GM12891 (cell line): ENCODE measurements around the gene BDH2.

Source experiments
- POLR2A ChIP-seq: IDR thresholded peaks from 2 replicates; pipeline ENCODE4 v1.6.1; 2011; ENCODE audit warnings: low read depth, low read length, control low read depth
- POU2F2 ChIP-seq: IDR thresholded peaks from 2 replicates; pipeline ENCODE4 v1.6.1; 2011; ENCODE audit warnings: low read depth, mild to moderate bottlenecking, control low read depth, low read length, moderate library complexity
- TAF1 ChIP-seq: IDR thresholded peaks from 2 replicates; pipeline ENCODE4 v1.6.1; 2011; ENCODE audit warnings: low read depth, low read length, control low read depth

DNA sequence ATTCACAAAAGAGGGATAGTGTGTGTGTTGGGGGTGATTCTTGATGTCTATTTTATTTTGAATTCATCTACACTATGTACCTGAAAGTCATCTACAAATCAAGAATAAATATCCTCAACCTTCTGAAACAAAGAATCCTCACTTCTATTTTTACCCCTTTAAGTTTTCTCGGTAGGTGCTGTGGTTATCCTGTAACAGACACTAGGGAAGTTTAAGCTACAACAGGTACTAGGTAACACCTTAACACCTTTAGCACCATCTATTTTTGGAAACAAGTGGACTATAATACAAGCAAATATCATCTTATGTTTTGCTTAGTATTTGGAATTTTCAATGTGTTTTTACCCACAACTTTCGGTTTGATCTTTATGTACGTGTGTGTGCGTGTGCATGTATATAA is 12.0 kb upstream of the BDH2 start:
- TF ChIP-seq POLR2A (no peak), TAF1 (no peak), POU2F2 (no peak)
